SU-DHL-6 (cell line): Measurements from ENCODE around the gene MIOX.

ENCODE experiments used
- CTCF ChIP-seq: fragments of 200-600 bp; sonication (generic); IDR thresholded peaks from one replicate; pipeline ENCODE4 v1.5.1; 2017; ENCODE audit warnings: antibody characterized with exemption, mild to moderate bottlenecking, low read length, moderate library complexity; ENCODE audit not compliant: insufficient read depth, poor library complexity, severe bottlenecking
- EZH2phosphoT487 ChIP-seq: fragments of 200-600 bp; sonication (generic), shearing (Covaris generic); conservative IDR thresholded peaks from 2 replicates; pipeline ENCODE4 v1.6.1; 2018; ENCODE audit warnings: mild to moderate bottlenecking, antibody characterized with exemption, low read length, moderate library complexity, mixed read lengths

GRCh38 chr22:50459496-50460140 lies 27.0 kb upstream of the MIOX start:
- TF ChIP-seq CTCF (no peak), EZH2phosphoT487 (no peak)
